HepG2 (cell line): ENCODE results near the gene EXTL1. TPM values are rescaled to one million over a fixed set of nuclear protein-coding genes. Genes with fewer than 3 reads are reported as not detected.

Source experiments
- ATAD3A ChIP-seq: sonication (generic); formaldehyde crosslinking; IDR thresholded peaks from 2 replicates; pipeline ENCODE4 v1.4.0; 2020; ENCODE audit warnings: missing genetic modification reagents
- E2F1 ChIP-seq: sonication (generic); formaldehyde crosslinking; IDR thresholded peaks from 2 replicates; pipeline ENCODE4 v1.5.0; 2020; ENCODE audit warnings: missing genetic modification reagents
- HDAC1 ChIP-seq: sonication (generic); formaldehyde crosslinking; IDR thresholded peaks from 2 replicates; pipeline ENCODE4 v1.5.1; 2020; ENCODE audit warnings: mild to moderate bottlenecking, missing genetic modification reagents
- HMGXB4 ChIP-seq, 2 experiments: sonication (generic) in 1 of 2; formaldehyde crosslinking in 1 of 2; IDR thresholded peaks; 2 replicates each; pipeline versions ENCODE4 v1.4.0 to v1.6.1; 2018 to 2020; ENCODE audit warnings: missing genetic modification reagents in 2 of 2, borderline replicate concordance in 1 of 2, low read depth in 1 of 2, mild to moderate bottlenecking in 1 of 2, missing biosample characterization in 1 of 2
- HNRNPH1 ChIP-seq: fragments of 200-400 bp; formaldehyde crosslinking; optimal IDR thresholded peaks from 2 replicates; pipeline ENCODE3; 2017; ENCODE audit warnings: mild to moderate bottlenecking, low read depth, low read length
- HOXA3 ChIP-seq: sonication (generic); formaldehyde crosslinking; IDR thresholded peaks from 2 replicates; pipeline ENCODE4 v1.5.0; 2020; ENCODE audit warnings: missing genetic modification reagents
- JARID2 ChIP-seq: sonication (generic); formaldehyde crosslinking; IDR thresholded peaks from 2 replicates; pipeline ENCODE4 v1.8.1; 2023; ENCODE audit warnings: missing genetic modification reagents, inconsistent platforms; ENCODE audit not compliant: insufficient replicate concordance
- POGK ChIP-seq: sonication (generic); formaldehyde crosslinking; conservative IDR thresholded peaks from 2 replicates; pipeline ENCODE4 v1.8.0; 2022; ENCODE audit warnings: mild to moderate bottlenecking, moderate library complexity, missing genetic modification reagents
- SALL2 ChIP-seq: sonication (generic); formaldehyde crosslinking; IDR thresholded peaks from 2 replicates; pipeline ENCODE4 v1.8.1; 2023; ENCODE audit warnings: mild to moderate bottlenecking, missing genetic modification reagents, inconsistent platforms
- TEAD3 ChIP-seq: optimal IDR thresholded peaks from 2 replicates; pipeline ENCODE3; 2016; ENCODE audit warnings: borderline replicate concordance
- ZBTB43 ChIP-seq: sonication (generic); formaldehyde crosslinking; conservative IDR thresholded peaks from 2 replicates; pipeline ENCODE4 v1.4.0; 2020; ENCODE audit warnings: missing genetic modification reagents
- ZBTB7A ChIP-seq: sonication (generic); formaldehyde crosslinking; IDR thresholded peaks from 2 replicates; pipeline ENCODE4 v1.8.0; 2022; ENCODE audit warnings: mild to moderate bottlenecking, missing genetic modification reagents
- ZIK1 ChIP-seq: sonication (generic); formaldehyde crosslinking; IDR thresholded peaks from 2 replicates; pipeline ENCODE4 v1.5.0; 2020; ENCODE audit warnings: mild to moderate bottlenecking, low read depth, missing genetic modification reagents, borderline replicate concordance
- ZNF12 ChIP-seq: sonication (generic); formaldehyde crosslinking; IDR thresholded peaks from 2 replicates; pipeline ENCODE4 v1.5.0; 2020; ENCODE audit warnings: missing genetic modification reagents
- ZNF136 ChIP-seq: sonication (generic); formaldehyde crosslinking; IDR thresholded peaks from 2 replicates; pipeline ENCODE4 v1.8.1; 2022; ENCODE audit warnings: low read depth, mild to moderate bottlenecking, moderate library complexity, missing genetic modification reagents
- ZNF224 ChIP-seq: sonication (generic); formaldehyde crosslinking; IDR thresholded peaks from 2 replicates; pipeline ENCODE4 v1.5.0; 2020; ENCODE audit warnings: mild to moderate bottlenecking, missing genetic modification reagents
- ZNF326 ChIP-seq: sonication (generic); formaldehyde crosslinking; IDR thresholded peaks from 2 replicates; pipeline ENCODE4 v1.4.0; 2020; ENCODE audit warnings: missing genetic modification reagents, borderline replicate concordance
- ZNF446 ChIP-seq: sonication (generic); formaldehyde crosslinking; IDR thresholded peaks from 2 replicates; pipeline ENCODE4 v1.5.0; 2020; ENCODE audit warnings: mild to moderate bottlenecking, missing genetic modification reagents
- ZNF501 ChIP-seq: sonication (generic); formaldehyde crosslinking; IDR thresholded peaks from 2 replicates; pipeline ENCODE4 v1.5.1; 2020; ENCODE audit warnings: mild to moderate bottlenecking, moderate library complexity, missing genetic modification reagents
- ZNF569 ChIP-seq: sonication (generic); formaldehyde crosslinking; IDR thresholded peaks from 2 replicates; pipeline ENCODE4 v1.5.0; 2020; ENCODE audit warnings: mild to moderate bottlenecking, missing genetic modification reagents, moderate library complexity, borderline replicate concordance
- ZNF670 ChIP-seq: sonication (generic); formaldehyde crosslinking; IDR thresholded peaks from 2 replicates; pipeline ENCODE4 v1.8.0; 2022; ENCODE audit warnings: mild to moderate bottlenecking, missing genetic modification reagents, borderline replicate concordance
- ZNF678 ChIP-seq: sonication (generic); formaldehyde crosslinking; IDR thresholded peaks from 2 replicates; pipeline ENCODE4 v1.4.0; 2020; ENCODE audit warnings: mild to moderate bottlenecking, missing genetic modification reagents
- ZNF761 ChIP-seq: sonication (generic); formaldehyde crosslinking; conservative IDR thresholded peaks from 2 replicates; pipeline ENCODE4 v1.4.0; 2020; ENCODE audit warnings: mild to moderate bottlenecking, missing genetic modification reagents
- polyA plus RNA-seq, 8 experiments: library from polyadenylated mRNA; depleted of rRNA in 3 of 8; stranded (reverse) in 7 of 8; unstranded in 1 of 8; fragments of >200 nt; fragmentation: Illumina TruSeq in 4 of 8; extraction: Trizol in 4 of 8; gene quantifications; 2 replicates each; pipeline versions ENCODE4 v1.2.1 to v1.2.3, GENCODE V29; 2011 to 2016; ENCODE audit warnings: low read depth in 4 of 8, missing spikeins in 1 of 8, mixed read lengths in 1 of 8; ENCODE audit not compliant: insufficient read depth in 1 of 8
- total RNA-seq, 5 experiments: library from RNA; depleted of rRNA; stranded (reverse); fragments of >200 nt; fragmentation: Illumina TruSeq; extraction: Trizol; gene quantifications; 2 replicates each; pipeline ENCODE4 v1.2.3, GENCODE V29; 2016; ENCODE audit warnings: low read depth in 1 of 5

EXTL1 gene
- total and polyA plus RNA-seq, 2 of the 13 experiments (the other 11 are each of a cell fraction or from before 2014, with no cell fraction given), result 0.35 to 1.0 TPM

GRCh38 chr1:26035959-26036755 is 14.6 kb downstream of the EXTL1 start (continued):
- no peak for TF ChIP-seq E2F1 (CRISPR knock-in tag)
- TF ChIP-seq ZNF446 (CRISPR knock-in tag), result no peak
- no peak for TF ChIP-seq ATAD3A (CRISPR knock-in tag)
- 0 out of 2 replicates have a peak, but pooled peaks have one; percentile 23 for TF ChIP-seq SALL2 (CRISPR knock-in tag)
- TF ChIP-seq ZNF224 (CRISPR knock-in tag), result no peak
- TF ChIP-seq ZNF678 (CRISPR knock-in tag), result no peak
- no peak for TF ChIP-seq ZNF136 (CRISPR knock-in tag)
- TF ChIP-seq ZNF12, result 0 out of 2 replicates have a peak, but pooled peaks have one; percentile 11
- no peak for TF ChIP-seq JARID2 (CRISPR knock-in tag)
- peak; percentile 41; the same call in 1 of the 2 replicates for TF ChIP-seq HDAC1 (CRISPR knock-in tag)
- no peak for TF ChIP-seq ZNF569 (CRISPR knock-in tag)
- peak; percentile 86 to 98 for TF ChIP-seq HMGXB4 (CRISPR knock-in tag; IDR thresholded peaks at IDR 0.05; ENCODE audit: borderline replicate concordance in 1 of 2, low read depth in 1 of 2)
- peak; percentile 71 for TF ChIP-seq ZNF761 (CRISPR knock-in tag)
- TF ChIP-seq TEAD3 (CRISPR knock-in tag), result peak; percentile 18
- TF ChIP-seq ZNF670 (CRISPR knock-in tag), result peak; percentile 60; the same call in 1 of the 2 replicates
- peak; percentile 21; the same call in 1 of the 2 replicates for TF ChIP-seq ZIK1 (CRISPR knock-in tag)
- TF ChIP-seq ZNF326 (CRISPR knock-in tag), result 0 out of 2 replicates have a peak, but pooled peaks have one; percentile 37
- TF ChIP-seq POGK (CRISPR knock-in tag), result no peak
- TF ChIP-seq HOXA3, result no peak
- no peak for TF ChIP-seq HNRNPH1
- TF ChIP-seq ZBTB7A (CRISPR knock-in tag), result peak; percentile 48; the same call in 1 of the 2 replicates
- TF ChIP-seq ZNF501, result peak; percentile 45; the same call in 1 of the 2 replicates
- no peak for TF ChIP-seq ZBTB43 (CRISPR knock-in tag)
